ENCODE data around the gene MACC1. TPM values are rescaled to one million over a fixed set of nuclear protein-coding genes. Genes with fewer than 3 reads are reported as not detected.

The MACC1 gene
- total RNA-seq, 2 donors from 2014 or later: 0.14 to 0.56 TPM

DNA sequence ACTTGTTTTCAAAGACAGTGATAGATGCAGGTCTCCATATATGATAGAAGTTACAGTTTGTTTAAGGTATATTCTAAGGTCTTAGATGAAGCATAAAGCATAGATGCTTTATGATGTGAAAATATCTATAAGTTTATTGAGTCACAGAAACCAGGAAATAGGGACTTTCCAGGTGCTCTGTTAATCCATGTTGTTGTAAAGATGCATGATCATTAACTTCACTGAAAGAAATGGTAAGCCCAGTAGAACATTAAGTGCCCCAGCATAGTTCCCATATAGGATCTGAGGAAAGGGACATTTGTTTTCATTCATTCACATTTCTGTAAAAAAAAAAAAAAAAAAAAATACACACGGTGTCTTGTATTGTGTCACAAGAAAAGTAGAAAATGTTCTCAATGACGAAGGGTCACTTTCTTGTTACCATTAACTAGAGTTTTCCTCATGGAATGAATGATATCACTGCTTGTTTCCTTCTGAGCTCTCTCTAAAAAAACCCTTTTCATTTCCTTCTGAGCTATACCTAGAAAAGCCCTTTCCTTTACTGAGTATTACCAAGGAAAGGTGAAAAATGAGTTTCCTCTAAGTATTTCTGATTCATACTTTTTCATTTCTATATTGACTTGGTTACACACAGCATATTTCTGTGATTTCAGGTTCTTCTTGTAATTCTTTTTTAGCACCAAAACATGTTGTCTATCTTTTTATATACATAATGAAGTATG, 105.2 kb downstream of the MACC1 start:
- H3K4me3 ChIP-seq: no peak overlapping the region
- H3K27ac ChIP-seq: no peak overlapping the region
- TF ChIP-seq, protein P1, sequence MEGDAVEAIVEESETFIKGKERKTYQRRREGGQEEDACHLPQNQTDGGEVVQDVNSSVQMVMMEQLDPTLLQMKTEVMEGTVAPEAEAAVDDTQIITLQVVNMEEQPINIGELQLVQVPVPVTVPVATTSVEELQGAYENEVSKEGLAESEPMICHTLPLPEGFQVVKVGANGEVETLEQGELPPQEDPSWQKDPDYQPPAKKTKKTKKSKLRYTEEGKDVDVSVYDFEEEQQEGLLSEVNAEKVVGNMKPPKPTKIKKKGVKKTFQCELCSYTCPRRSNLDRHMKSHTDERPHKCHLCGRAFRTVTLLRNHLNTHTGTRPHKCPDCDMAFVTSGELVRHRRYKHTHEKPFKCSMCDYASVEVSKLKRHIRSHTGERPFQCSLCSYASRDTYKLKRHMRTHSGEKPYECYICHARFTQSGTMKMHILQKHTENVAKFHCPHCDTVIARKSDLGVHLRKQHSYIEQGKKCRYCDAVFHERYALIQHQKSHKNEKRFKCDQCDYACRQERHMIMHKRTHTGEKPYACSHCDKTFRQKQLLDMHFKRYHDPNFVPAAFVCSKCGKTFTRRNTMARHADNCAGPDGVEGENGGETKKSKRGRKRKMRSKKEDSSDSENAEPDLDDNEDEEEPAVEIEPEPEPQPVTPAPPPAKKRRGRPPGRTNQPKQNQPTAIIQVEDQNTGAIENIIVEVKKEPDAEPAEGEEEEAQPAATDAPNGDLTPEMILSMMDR (IDR thresholded peaks at IDR 0.05): no peak
- H3K9me3 ChIP-seq: no peaks in the 10 kb centered on the region
- no peaks in the 10 kb centered on the region for H3K36me3 ChIP-seq
- ATAC-seq (ENCODE audit: insufficient number of reproducible peaks, low FRiP score, low read depth): no peak
- no peaks in the 10 kb centered on the region for H3K27me3 ChIP-seq (replicated peaks; ENCODE audit: insufficient read depth)
- no peaks in the 10 kb centered on the region for H3K4me1 ChIP-seq (ENCODE audit: control insufficient read depth in 1 of 2, low read depth in 2 of 2)
- DNase-seq (ENCODE audit: low spot score): no peak

GRCh38 chr7:20107582-20107981, 109.6 kb downstream of the MACC1 start:
- H3K36me3 ChIP-seq: no peaks in the 10 kb centered on the region
- H3K4me3 ChIP-seq: no peak overlapping the region
- no peak overlapping the region for H3K27ac ChIP-seq
- no peaks in the 10 kb centered on the region for H3K27me3 ChIP-seq (replicated peaks; ENCODE audit: insufficient read depth)
- H3K4me1 ChIP-seq (ENCODE audit: control insufficient read depth in 1 of 2, low read depth in 2 of 2): no peaks in the 10 kb centered on the region
- TF ChIP-seq, protein P1 (IDR thresholded peaks at IDR 0.05): no peak
- H3K9me3 ChIP-seq: no peaks in the 10 kb centered on the region
- ATAC-seq (ENCODE audit: insufficient number of reproducible peaks, low FRiP score, low read depth) (no peak), DNase-seq (ENCODE audit: low spot score) (no peak)

DNA sequence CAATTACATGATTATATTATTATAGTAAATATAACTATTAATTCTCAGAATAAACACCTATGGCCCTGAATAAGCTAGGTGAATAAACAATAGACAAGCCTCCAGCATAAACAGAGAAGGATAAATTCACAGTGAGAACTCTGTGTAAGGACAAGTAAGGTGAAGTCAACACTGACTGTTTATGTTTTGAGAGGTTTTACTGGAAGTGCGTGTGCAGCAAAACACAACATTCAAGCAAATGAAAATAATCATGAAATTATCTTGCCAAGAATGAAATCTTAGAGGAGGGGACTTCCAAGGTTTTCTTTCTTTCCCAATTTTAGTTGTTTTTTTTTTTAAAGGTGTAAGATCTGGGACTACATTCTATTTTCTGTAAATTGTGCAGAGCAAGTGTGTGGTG, 112.5 kb downstream of the MACC1 start:
- H3K27me3 ChIP-seq (replicated peaks; ENCODE audit: insufficient read depth): no peaks in the 10 kb centered on the region
- no peak for ATAC-seq (ENCODE audit: insufficient number of reproducible peaks, low FRiP score, low read depth)
- H3K4me3 ChIP-seq: no peak overlapping the region
- H3K36me3 ChIP-seq: no peaks in the 10 kb centered on the region
- TF ChIP-seq, protein P1 (IDR thresholded peaks at IDR 0.05): no peak
- H3K27ac ChIP-seq: no peak overlapping the region
- no peak for DNase-seq (ENCODE audit: low spot score)
- no peaks in the 10 kb centered on the region for H3K9me3 ChIP-seq
- no peaks in the 10 kb centered on the region for H3K4me1 ChIP-seq (ENCODE audit: control insufficient read depth in 1 of 2, low read depth in 2 of 2)

GRCh38 chr7:20102982-20103381, 114.2 kb downstream of the MACC1 start:
- Histone ChIP-seq H3K27ac (no peak overlapping the region), H3K4me1 (ENCODE audit: control insufficient read depth in 1 of 2, low read depth in 2 of 2) (no peaks in the 10 kb centered on the region), H3K36me3 (no peaks in the 10 kb centered on the region), H3K9me3 (no peaks in the 10 kb centered on the region), H3K4me3 (no peak overlapping the region), H3K27me3 (replicated peaks; ENCODE audit: insufficient read depth) (no peaks in the 10 kb centered on the region)
- ATAC-seq (ENCODE audit: insufficient number of reproducible peaks, low FRiP score, low read depth) (no peak), DNase-seq (ENCODE audit: low spot score) (no peak)
- TF ChIP-seq, protein P1 (IDR thresholded peaks at IDR 0.05): no peak

DNA sequence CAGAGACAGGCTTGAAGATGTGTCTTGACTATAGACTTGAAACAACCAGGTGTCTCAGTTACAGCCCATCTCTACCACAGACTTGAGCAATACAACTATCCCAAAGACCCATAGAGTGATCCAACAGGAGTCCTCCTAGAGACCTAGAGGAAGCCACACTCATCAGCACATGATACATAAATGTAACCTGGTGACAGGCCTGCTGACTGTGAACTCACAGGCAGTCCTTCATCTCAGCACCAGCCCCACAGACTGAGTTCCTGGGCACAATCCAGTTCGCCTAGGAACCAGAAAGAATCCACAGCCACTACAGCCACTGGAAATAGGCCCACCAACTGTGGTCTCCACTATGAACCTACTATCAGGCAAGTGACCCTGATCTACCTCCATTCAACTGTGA, 121.3 kb downstream of the MACC1 start:
- no peaks in the 10 kb centered on the region for H3K4me1 ChIP-seq (ENCODE audit: control insufficient read depth in 1 of 2, low read depth in 2 of 2)
- H3K36me3 ChIP-seq: no peaks in the 10 kb centered on the region
- TF ChIP-seq, protein P1 (IDR thresholded peaks at IDR 0.05): no peak
- ATAC-seq (ENCODE audit: insufficient number of reproducible peaks, low FRiP score, low read depth): no peak
- no peaks in the 10 kb centered on the region for H3K9me3 ChIP-seq
- no peak overlapping the region for H3K4me3 ChIP-seq
- DNase-seq (ENCODE audit: low spot score): no peak
- no peaks in the 10 kb centered on the region for H3K27me3 ChIP-seq (replicated peaks; ENCODE audit: insufficient read depth)
- no peak overlapping the region for H3K27ac ChIP-seq
